Fibroblast of the aortic adventitia (primary cell): ENCODE results near the gene ELP6. TPM values are rescaled to one million over a fixed set of nuclear protein-coding genes. Genes with fewer than 3 reads are reported as not detected.
"Not testable (repeated sequence)": the region's sequence is repeated elsewhere in the genome, so short reads cannot be mapped to it uniquely, and the experiment has no call there.

Source experiments
- DNase-seq: peaks from one replicate; pipeline ENCODE4 v3.0.0-alpha.2; 2010; ENCODE audit warnings: low read depth
- H3K4me3 ChIP-seq: 2 replicates; pipeline ENCODE4 v1.5.1; 2011; ENCODE audit warnings: low read depth, mild to moderate bottlenecking, control low read depth, low read length, moderate library complexity
- total RNA-seq: library from RNA; depleted of rRNA; stranded (reverse); fragments of >200 nt; gene quantifications from 2 replicates; pipeline ENCODE4 v1.2.3, GENCODE V29; 2012; ENCODE audit warnings: low replicate concordance
- TF ChIP-seq, protein P1 (sequence below): IDR thresholded peaks from 2 replicates; pipeline ENCODE4 v1.5.1; 2011; ENCODE audit warnings: mild to moderate bottlenecking, low read length, control low read depth, inconsistent platforms; ENCODE audit not compliant: insufficient read depth

Gene ELP6
- total RNA-seq, 1 donor, result 28.7 TPM

DNA sequence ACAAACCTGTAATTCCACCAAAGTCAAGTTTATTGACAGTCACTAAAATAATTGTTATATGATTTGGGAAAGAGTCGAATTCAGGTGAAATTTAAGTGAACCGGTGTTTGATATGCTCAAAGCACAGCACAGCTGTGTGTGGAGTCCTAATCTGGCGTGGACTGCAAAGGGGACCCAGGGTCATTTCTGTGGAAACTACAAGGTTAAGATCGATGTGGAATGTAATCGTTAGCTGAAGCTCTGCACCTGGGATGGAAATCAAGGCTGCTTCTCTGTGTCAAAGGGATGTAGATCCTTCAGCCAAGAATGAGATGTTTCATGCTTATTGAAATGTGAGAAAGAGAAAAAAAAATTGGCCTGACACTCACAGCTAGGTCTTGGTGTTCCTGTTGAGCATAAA lies 1.6 kb upstream of the ELP6 start:
- TF ChIP-seq, protein P1, sequence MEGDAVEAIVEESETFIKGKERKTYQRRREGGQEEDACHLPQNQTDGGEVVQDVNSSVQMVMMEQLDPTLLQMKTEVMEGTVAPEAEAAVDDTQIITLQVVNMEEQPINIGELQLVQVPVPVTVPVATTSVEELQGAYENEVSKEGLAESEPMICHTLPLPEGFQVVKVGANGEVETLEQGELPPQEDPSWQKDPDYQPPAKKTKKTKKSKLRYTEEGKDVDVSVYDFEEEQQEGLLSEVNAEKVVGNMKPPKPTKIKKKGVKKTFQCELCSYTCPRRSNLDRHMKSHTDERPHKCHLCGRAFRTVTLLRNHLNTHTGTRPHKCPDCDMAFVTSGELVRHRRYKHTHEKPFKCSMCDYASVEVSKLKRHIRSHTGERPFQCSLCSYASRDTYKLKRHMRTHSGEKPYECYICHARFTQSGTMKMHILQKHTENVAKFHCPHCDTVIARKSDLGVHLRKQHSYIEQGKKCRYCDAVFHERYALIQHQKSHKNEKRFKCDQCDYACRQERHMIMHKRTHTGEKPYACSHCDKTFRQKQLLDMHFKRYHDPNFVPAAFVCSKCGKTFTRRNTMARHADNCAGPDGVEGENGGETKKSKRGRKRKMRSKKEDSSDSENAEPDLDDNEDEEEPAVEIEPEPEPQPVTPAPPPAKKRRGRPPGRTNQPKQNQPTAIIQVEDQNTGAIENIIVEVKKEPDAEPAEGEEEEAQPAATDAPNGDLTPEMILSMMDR, result no peak
- no peak for DNase-seq
- H3K4me3 ChIP-seq, result no peak overlapping the region

DNA sequence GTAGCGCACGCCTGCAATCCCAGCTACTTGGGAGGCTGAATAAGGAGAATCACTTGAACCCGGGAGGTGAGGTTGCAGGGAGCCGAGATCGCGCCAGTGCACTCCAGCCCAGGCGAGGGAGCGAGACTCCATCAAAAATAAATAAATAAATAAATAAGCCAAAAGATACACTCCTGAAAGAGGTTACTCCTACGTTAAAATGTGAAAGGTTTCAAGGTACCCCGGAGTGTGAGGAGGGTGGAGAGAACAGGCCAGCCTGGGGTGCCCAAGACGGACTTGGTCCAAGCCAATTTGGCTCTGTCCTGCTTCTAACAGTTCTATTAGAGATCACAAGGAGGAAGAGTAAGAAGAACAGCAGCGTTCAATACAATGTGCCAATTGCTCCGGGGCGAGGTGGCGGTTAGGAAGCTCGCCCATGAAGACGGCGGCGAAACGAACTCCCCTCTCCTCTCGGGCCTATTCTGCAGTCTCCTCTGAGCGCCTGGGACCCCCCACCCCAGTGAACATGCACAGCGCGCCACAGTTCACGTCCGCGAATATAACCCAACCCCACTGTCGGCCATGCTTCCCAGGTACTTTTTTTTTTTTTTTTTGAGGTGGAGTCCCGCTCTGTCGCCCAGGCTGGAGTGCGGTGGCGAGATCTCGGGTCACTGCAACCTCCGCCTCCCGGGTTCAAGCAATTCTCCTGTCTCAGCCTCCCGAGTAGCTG lies 942 bp downstream of the ELP6 start:
- peak overlapping the region; percentile 92 for H3K4me3 ChIP-seq
- TF ChIP-seq, protein P1, result no peak
- peak; percentile 25 for DNase-seq

DNA sequence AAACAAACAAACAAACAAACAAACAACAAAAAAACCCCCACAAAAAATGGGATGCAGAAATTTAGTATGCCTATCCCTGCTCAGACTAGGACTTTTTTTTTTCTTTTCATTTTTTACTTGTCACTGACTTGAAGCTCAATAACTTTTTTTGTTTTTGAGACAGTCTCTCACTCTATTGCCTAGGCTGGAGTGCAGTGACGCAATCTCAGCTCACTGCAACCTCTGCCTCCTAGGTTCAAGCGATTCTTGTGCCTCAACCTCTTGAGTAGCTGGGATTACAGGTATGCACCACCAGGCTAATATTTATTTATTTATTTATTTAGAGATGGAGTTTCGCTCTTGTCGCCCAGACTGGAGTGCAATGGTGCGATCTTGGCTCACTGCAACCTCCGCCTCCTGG lies 8.2 kb downstream of the ELP6 start:
- DNase-seq, H3K4me3 ChIP-seq: not testable (repeated sequence)

DNA sequence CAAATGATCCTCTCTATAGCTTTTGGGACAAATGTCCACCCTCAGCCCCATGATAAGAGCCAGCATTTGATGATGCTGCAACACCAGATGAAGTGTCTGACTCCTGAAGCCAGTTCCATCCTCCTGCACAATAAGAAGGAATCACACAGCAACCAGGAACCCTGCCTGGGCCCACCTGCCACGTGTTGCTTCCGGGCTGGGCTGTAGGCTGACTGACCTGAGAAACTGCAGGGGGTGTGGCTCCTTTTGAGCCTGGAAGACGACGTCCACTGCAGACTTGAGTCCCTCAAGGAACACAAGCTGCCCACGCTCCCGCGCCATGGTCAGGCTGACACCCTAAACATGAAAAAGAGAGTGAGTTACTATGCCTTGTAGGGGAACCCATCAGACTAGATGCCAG lies 9.4 kb downstream of the ELP6 start:
- DNase-seq, result no peak
- no peak overlapping the region for H3K4me3 ChIP-seq
- TF ChIP-seq, protein P1, result no peak

DNA sequence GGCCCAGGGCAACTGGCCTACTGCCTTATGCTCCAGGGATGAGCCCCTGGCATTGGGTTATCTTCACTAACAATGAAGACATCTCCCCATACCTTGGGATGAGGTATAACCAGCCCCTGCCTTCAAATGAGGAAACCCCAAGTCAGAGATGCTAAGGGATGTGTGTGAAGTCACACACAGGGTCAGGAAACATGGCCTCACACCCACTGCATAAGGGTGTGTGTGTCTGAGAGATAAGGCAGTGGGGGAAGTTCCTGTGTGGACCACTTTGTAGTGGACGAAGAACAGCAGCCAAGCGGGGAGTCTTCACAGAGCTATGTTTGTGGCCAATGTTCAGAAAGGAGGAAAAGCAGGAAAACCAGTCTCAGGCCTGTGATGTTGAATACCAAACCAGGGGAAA lies 10.5 kb downstream of the ELP6 start:
- DNase-seq, result no peak
- no peak overlapping the region for H3K4me3 ChIP-seq
- TF ChIP-seq, protein P1, result no peak

DNA sequence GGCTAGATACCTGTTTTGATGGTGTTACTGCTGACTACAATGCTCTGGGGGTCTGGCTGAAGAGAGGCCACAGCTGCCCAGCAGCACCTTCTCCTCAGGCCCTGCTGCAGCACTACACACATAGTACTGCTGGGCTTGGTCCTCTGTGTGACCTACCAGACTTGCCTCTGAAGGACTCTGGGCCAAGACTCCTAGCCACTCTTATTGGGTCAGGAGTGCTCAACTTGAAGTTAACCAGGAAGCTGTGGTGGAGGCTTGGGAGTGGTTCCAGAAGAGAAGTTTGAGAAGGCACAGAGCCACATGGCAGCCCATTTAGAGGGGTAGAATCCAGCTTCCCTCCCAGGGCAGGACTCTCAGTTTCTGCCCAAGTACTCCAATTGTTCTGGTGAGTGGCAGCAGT lies 16.6 kb downstream of the ELP6 start:
- no peak for DNase-seq
- H3K4me3 ChIP-seq, result no peak overlapping the region
- TF ChIP-seq, protein P1, result no peak

DNA sequence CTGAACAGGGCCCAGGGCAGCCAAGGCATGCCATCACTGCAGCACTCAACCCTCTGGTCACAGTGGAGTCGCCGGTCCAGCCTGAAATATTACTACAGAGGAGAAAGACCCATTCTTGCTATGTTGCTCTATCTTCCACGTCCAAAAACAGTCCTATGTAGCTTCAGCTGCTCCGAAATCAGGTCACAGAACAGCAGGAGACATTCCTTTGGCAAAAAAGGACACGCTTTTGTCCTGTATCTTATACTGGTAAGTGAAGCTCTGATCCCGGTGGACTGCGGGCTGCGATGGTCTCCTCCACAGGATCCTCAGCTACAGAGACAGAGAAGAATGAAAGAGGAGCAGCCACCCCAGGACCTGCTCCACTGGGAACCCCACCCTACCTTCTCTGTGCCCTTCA lies 17.6 kb downstream of the ELP6 start:
- no peak for DNase-seq
- TF ChIP-seq, protein P1, result no peak
- H3K4me3 ChIP-seq, result no peak overlapping the region
